GM12878 (cell line): ENCODE measurements around the gene CYREN. TPM values are rescaled to one million over a fixed set of nuclear protein-coding genes. Genes with fewer than 3 reads are reported as not detected.
A peak's percentile ranks its signal among the peaks of the same experiment; 100 is the strongest.

ENCODE experiments used
- ATAC-seq: fragments of 200-7000 bp; cut with Tn5 transposase; 3 replicates; pipeline ENCODE4 v1.9.1; 2020; ENCODE audit warnings: mild to moderate bottlenecking, moderate library complexity
- BruUV-seq: library from RNA; stranded (reverse); fragments of 400-500 nt; replicated peaks from 2 replicates; lab custom pipeline; 2021; lab: Mats Ljungman, UMichigan
- CTCF ChIA-PET: fragments of 300-600 bp; sonication (Branson Sonifier 250); formaldehyde crosslinking; extraction: SDS; loops from one replicate; lab custom pipeline; 2021; ENCODE audit warnings: inconsistent platforms; lab: Yijun Ruan, JAX
- POLR2A ChIA-PET: fragments of 350-600 bp; formaldehyde crosslinking; extraction: SDS; loops from one replicate; lab custom pipeline; 2021; ENCODE audit warnings: inconsistent platforms; lab: Charles Lee
- RAD21 ChIA-PET: fragments of 300-600 bp; sonication (Branson Sonifier 250); formaldehyde crosslinking; loops from one replicate; lab custom pipeline; 2023; ENCODE audit warnings: antibody characterized with exemption; ENCODE audit not compliant: unreplicated experiment; lab: Charles Lee
- SMC1A ChIA-PET: fragments of 300-600 bp; sonication (Branson Sonifier 250); formaldehyde crosslinking; loops from one replicate; lab custom pipeline; 2023; ENCODE audit not compliant: unreplicated experiment, uncharacterized antibody; lab: Charles Lee
- DNase-seq: peaks from one replicate; pipeline ENCODE4 v3.0.0-alpha.2; 2011; ENCODE audit warnings: low read depth, low spot score
- FAIRE-seq: peaks from 3 replicates; lab custom pipeline; 2011; peaks lifted over from hg19 to GRCh38; lab: Jason Lieb, UNC
- H2AFZ ChIP-seq: 2 replicates; pipeline ENCODE4 v1.6.0; 2011; ENCODE audit warnings: low read depth, low read length, control low read depth; ENCODE audit not compliant: control insufficient read depth
- H3K27ac ChIP-seq: 2 replicates; pipeline ENCODE4 v1.5.1; 2011; ENCODE audit warnings: control low read depth; ENCODE audit not compliant: control insufficient read depth, insufficient read depth
- H3K27me3 ChIP-seq, 2 experiments: replicated peaks in 1 of 2; 2 replicates each; pipeline versions ENCODE4 v1.6.0 to v1.6.1; 2011; ENCODE audit warnings: low read length in 1 of 2; ENCODE audit not compliant: control insufficient read depth in 2 of 2, insufficient read depth in 2 of 2
- H3K36me3 ChIP-seq, 2 experiments: 2 replicates each; pipeline ENCODE4 v1.5.1; 2011; ENCODE audit warnings: low read length in 1 of 2; ENCODE audit not compliant: control insufficient read depth in 2 of 2, insufficient read depth in 2 of 2
- H3K4me1 ChIP-seq: 2 replicates; pipeline ENCODE4 v1.6.1; 2011; ENCODE audit warnings: mild to moderate bottlenecking, low read length, moderate library complexity, mixed read lengths; ENCODE audit not compliant: control insufficient read depth, insufficient read depth
- H3K4me2 ChIP-seq: 2 replicates; pipeline ENCODE4 v1.6.0; 2011; ENCODE audit warnings: control low read depth; ENCODE audit not compliant: control insufficient read depth, insufficient read depth
- H3K4me3 ChIP-seq: fragments of 200-600 bp; sonication (generic); 2 replicates; pipeline ENCODE4 v1.5.1; 2016
- H3K79me2 ChIP-seq: 2 replicates; pipeline ENCODE4 v1.6.0; 2011; ENCODE audit warnings: low read length; ENCODE audit not compliant: control insufficient read depth, insufficient read depth
- H3K9ac ChIP-seq: 2 replicates; pipeline ENCODE4 v1.8.0; 2011; ENCODE audit warnings: low read length, control low read depth, mixed read lengths; ENCODE audit not compliant: control insufficient read depth, insufficient read depth
- H3K9me3 ChIP-seq: replicated peaks from 3 replicates; pipeline ENCODE4 v1.5.1; 2011; ENCODE audit warnings: mild to moderate bottlenecking, low read length; ENCODE audit not compliant: control insufficient read depth, insufficient read depth
- H4K20me1 ChIP-seq: 2 replicates; pipeline ENCODE4 v1.6.0; 2011; ENCODE audit not compliant: control insufficient read depth, insufficient read depth
- BMI1 ChIP-seq: fragments of 450-650 bp; IDR thresholded peaks from 2 replicates; pipeline ENCODE4 v1.6.1; 2016; ENCODE audit warnings: mild to moderate bottlenecking, moderate library complexity, borderline replicate concordance
- IKZF2 ChIP-seq, 2 experiments: fragments of 450-650 bp; IDR thresholded peaks; 2 replicates each; pipeline ENCODE4 v1.6.1; 2017; ENCODE audit warnings: mild to moderate bottlenecking in 2 of 2, moderate library complexity in 2 of 2
- SPI1 ChIP-seq: IDR thresholded peaks from 2 replicates; pipeline ENCODE4 v1.6.1; 2011; ENCODE audit warnings: low read depth, mild to moderate bottlenecking, low read length, moderate library complexity, borderline replicate concordance; ENCODE audit not compliant: insufficient read depth
- in situ Hi-C: fragments of 300-500 bp; cut with MboI; formaldehyde crosslinking; loops from 9 replicates; pipeline ENCODE4 v1.14.3; 2018; ENCODE audit warnings: mixed read lengths
- intact Hi-C: fragments of 100-400 bp; cut with micrococcal nuclease; formaldehyde crosslinking; loops from one replicate; pipeline ENCODE4 v1.14.2; 2022; ENCODE audit not compliant: unreplicated experiment
- polyA plus RNA-seq, 11 experiments: library from polyadenylated mRNA; depleted of rRNA in 4 of 11; unstranded in 6 of 11; stranded (reverse) in 5 of 11; fragments of >200 nt; fragmentation: Nextera tagmentation in 4 of 11; fragmentation: Illumina TruSeq in 1 of 11; extraction: Ambion mirVana in 4 of 11; extraction: Trizol in 1 of 11; gene quantifications; 1 replicate in 1 of 11; 2 replicates in 10 of 11; pipeline versions ENCODE4 v1.2.1 to v1.2.3, GENCODE V29; 2011 to 2016; ENCODE audit warnings: inconsistent platforms in 2 of 11, missing spikeins in 2 of 11, low read depth in 1 of 11
- total RNA-seq, 4 experiments: library from RNA; depleted of rRNA in 3 of 4; stranded (reverse); fragments of >200 nt in 3 of 4; fragmentation: Illumina TruSeq in 1 of 4; extraction: Trizol in 1 of 4; gene quantifications; 2 replicates each; pipeline versions ENCODE4 v1.2.1 to v1.2.3, GENCODE V29; 2013 to 2021
- TF ChIP-seq, protein P1 (sequence below): IDR thresholded peaks from 2 replicates; pipeline ENCODE4 v1.6.1; 2011; ENCODE audit warnings: low read depth, low read length, improper control_type of control experiment, borderline replicate concordance
- TF ChIP-seq, protein P2 (sequence below): fragments of 450-650 bp; IDR thresholded peaks from 2 replicates; pipeline ENCODE4 v1.6.1; 2017; ENCODE audit warnings: low read depth, mild to moderate bottlenecking, moderate library complexity

Gene CYREN
- total and polyA plus RNA-seq, 10 of the 15 experiments (the other 5 are each of a cell fraction or from before 2014, with no cell fraction given), result 8.7 to 64.3 (median 55.7) TPM

DNA sequence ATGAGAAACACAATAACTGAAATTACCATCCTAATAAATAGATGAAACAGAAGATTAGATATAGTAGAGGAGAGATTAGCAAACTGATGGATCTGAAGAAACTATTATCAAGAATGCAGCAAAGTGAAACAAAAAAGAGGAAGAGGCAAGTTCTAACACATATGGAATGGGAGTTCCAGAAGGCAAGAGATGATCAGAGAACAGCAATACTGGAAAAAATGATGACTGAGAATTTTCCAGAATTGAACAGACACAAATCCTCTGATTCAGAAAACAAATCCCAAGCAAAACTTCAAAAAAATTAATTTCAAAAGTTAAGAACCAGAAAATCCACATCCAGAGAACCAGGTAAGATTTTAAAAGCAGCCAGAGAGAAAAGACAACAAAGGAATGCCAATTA, 20.2 kb upstream of the CYREN start:
- no TSS peak for BruUV-seq
- H3K9ac ChIP-seq, result no peak overlapping the region
- H2AFZ ChIP-seq, result no peak overlapping the region
- no peaks in the 10 kb centered on the region for H4K20me1 ChIP-seq
- in situ Hi-C loops, result no loop called here
- H3K27ac ChIP-seq, result no peak overlapping the region
- H3K36me3 ChIP-seq, result peaks cover 24 to 42% of the 10 kb centered on the region in 2 experiments
- peaks cover 30% of the 10 kb centered on the region for H3K79me2 ChIP-seq
- POLR2A ChIA-PET, result interaction anchor here (1.1 to 9.9 kb wide), 5 partner anchors 8 to 202 kb away, joined by 3 to 299 read pairs (median 12); partner anchors contain the start of genes CYREN and WDR91
- H3K4me2 ChIP-seq, result no peak overlapping the region
- CTCF ChIA-PET, result interaction anchor here (1.3 to 10.2 kb wide), 4 partner anchors 10 to 83 kb away, joined by 3 to 135 read pairs (median 57); partner anchors contain the start of genes CYREN and WDR91
- no peaks in the 10 kb centered on the region for H3K9me3 ChIP-seq
- peaks cover 29% of the 10 kb centered on the region for H3K4me1 ChIP-seq
- H3K27me3 ChIP-seq, result no peaks in the 10 kb centered on the region
- intact Hi-C loops, result no loop called here
- DNase-seq (no peak), ATAC-seq (no peak), FAIRE-seq (peak; percentile 31)
- TF ChIP-seq, protein P1, sequence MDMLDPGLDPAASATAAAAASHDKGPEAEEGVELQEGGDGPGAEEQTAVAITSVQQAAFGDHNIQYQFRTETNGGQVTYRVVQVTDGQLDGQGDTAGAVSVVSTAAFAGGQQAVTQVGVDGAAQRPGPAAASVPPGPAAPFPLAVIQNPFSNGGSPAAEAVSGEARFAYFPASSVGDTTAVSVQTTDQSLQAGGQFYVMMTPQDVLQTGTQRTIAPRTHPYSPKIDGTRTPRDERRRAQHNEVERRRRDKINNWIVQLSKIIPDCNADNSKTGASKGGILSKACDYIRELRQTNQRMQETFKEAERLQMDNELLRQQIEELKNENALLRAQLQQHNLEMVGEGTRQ, result no peak
- TF ChIP-seq SPI1 (peak; percentile 40; the same call in 1 of the 2 replicates), IKZF2 (IDR thresholded peaks at IDR 0.05) (peak; percentile 35 to 63; a peak in 2 of 4 replicates), BMI1 (no peak)
- TF ChIP-seq, protein P2, sequence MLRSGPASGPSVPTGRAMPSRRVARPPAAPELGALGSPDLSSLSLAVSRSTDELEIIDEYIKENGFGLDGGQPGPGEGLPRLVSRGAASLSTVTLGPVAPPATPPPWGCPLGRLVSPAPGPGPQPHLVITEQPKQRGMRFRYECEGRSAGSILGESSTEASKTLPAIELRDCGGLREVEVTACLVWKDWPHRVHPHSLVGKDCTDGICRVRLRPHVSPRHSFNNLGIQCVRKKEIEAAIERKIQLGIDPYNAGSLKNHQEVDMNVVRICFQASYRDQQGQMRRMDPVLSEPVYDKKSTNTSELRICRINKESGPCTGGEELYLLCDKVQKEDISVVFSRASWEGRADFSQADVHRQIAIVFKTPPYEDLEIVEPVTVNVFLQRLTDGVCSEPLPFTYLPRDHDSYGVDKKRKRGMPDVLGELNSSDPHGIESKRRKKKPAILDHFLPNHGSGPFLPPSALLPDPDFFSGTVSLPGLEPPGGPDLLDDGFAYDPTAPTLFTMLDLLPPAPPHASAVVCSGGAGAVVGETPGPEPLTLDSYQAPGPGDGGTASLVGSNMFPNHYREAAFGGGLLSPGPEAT, result peak; percentile 41; the same call in 1 of the 2 replicates
- H3K4me3 ChIP-seq, result no peak overlapping the region
- SMC1A ChIA-PET, result interaction anchor here (0.8 to 9.3 kb wide), 7 partner anchors 8 to 203 kb away, joined by 3 to 251 read pairs (median 4); partner anchors contain the start of genes CYREN and WDR91
- RAD21 ChIA-PET, result interaction anchor here (1.1 to 8.4 kb wide), 7 partner anchors 16 to 203 kb away, joined by 3 to 230 read pairs (median 27); partner anchors contain the start of genes AGBL3, CYREN and WDR91
